GM15510 (cell line): ENCODE data around the gene MOB2.

Experiments
- POLR2A ChIP-seq: IDR thresholded peaks from 3 replicates; pipeline ENCODE4 v1.6.1; 2011; ENCODE audit warnings: borderline replicate concordance; ENCODE audit not compliant: insufficient read length; ENCODE audit errors: extremely low read depth

MOB2 gene

GRCh38 chr11:1433977-1434640, 52.5 kb downstream of the MOB2 start:
- no peak for TF ChIP-seq POLR2A

- no peak for TF ChIP-seq POLR2A
Observed at GRCh38 chr11:1433568-1433967, 53.0 kb downstream of the MOB2 start.

DNA sequence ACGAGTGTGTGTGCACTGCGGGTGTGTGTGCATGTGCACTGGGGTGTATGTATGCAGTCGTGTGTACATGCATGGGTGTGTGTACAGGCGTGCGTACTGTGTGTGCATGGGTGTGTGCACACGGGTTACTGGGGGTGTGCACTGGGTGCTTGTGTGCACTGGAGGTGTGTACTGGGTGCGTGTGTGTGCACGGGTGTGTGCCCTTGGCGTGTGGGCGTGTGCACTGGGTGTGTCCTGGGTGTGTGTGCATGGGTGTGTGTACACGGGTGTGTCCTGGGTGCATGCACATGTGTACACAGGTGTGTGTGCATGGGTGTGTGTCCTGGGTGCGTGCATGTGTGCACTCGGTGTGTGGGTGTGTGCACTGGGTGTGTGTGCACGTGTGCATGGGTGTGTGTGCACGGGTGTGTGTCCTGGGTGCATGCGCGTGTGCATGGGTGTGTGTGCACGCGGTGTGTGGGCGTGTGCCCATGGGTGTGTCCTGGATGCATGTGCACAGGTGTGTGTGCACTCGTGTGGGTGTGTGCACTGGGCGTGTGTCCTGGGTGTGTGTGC, 57.7 kb downstream of the MOB2 start:
- TF ChIP-seq POLR2A: no peak

DNA sequence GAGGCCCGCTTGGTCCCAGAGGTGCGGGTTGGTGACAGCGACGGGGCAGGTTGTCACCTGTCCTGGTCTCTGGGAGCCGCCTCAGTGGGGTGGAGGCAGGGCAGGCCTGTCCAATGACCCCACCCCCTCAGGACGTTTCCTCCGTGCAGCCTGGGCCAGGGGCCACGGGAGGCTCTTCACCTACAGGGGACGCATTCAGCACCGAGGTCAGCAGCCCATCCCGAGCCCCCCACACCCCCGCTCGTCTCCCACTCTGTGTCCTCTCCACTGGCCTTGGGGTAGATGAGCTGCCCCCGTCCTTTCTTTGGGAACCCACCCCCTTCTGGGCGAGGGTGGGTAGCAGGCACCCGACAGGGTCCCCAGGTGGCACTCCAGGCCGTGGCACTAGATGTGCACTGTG, 61.1 kb downstream of the MOB2 start:
- TF ChIP-seq POLR2A: no peak

- no peak for TF ChIP-seq POLR2A
Observed at GRCh38 chr11:1425006-1425405, 61.6 kb downstream of the MOB2 start.

- no peak for TF ChIP-seq POLR2A
Observed at GRCh38 chr11:1422981-1423380, 63.6 kb downstream of the MOB2 start.

DNA sequence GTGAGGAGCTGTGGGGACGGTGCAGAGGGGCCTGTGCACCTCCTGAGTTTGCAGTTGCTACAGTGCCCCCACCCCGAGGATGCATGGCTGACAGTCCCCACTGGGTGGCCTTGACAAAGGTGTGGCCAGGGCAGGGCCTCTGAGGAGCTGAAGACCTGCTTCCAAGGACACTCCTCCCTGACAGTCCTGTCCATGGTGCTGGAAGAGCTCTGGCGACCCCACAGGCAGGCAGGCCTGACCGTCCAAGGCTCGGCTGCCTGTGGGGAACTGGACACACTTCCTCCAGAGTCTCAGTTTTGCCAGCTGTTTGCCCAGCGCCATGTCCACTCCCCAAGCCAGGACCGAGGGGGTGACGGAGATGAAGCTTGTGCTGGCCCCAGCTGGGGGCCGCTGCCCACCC, 64.1 kb downstream of the MOB2 start:
- TF ChIP-seq POLR2A: no peak

DNA sequence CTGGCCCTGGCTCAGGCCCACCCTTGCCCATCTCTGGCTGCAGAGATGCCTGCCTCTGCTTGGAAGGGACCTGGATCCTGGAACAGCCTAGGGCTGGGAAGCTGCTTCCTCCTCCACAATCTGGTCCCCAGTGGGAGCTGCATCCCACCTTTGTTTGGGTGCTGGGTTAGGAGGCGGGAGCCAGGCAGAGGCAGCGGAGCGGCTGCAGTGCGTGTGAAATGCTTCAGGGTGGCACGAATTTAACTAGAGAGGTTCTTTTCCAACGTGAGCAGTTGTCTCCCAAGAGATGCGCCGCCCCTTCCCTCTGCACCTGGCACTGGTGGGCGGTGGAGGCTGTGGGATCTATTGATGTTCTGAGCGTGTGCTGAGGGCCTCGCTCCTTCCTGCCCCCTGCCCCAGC, 65.3 kb downstream of the MOB2 start:
- no peak for TF ChIP-seq POLR2A

GRCh38 chr11:1419811-1420210, 66.8 kb downstream of the MOB2 start:
- no peak for TF ChIP-seq POLR2A
